AG09309 (cell line): ENCODE results near the gene SERTAD3.
"Not testable (repeated sequence)": the region's sequence is repeated elsewhere in the genome, so short reads cannot be mapped to it uniquely, and the experiment has no call there.

ENCODE experiments used
- DNase-seq: peaks from one replicate; pipeline ENCODE4 v3.0.0-alpha.2; 2010; ENCODE audit warnings: low read depth
- H3K4me3 ChIP-seq: 2 replicates; pipeline ENCODE4 v1.5.1; 2011; ENCODE audit warnings: mild to moderate bottlenecking, low read depth, low read length, moderate library complexity; ENCODE audit not compliant: control insufficient read depth
- CTCF ChIP-seq: IDR thresholded peaks from 2 replicates; pipeline ENCODE4 v1.5.1; 2011; ENCODE audit warnings: mild to moderate bottlenecking, low read depth, low read length, inconsistent platforms; ENCODE audit not compliant: insufficient read depth, control insufficient read depth; ENCODE audit errors: missing control alignments

Gene SERTAD3

DNA sequence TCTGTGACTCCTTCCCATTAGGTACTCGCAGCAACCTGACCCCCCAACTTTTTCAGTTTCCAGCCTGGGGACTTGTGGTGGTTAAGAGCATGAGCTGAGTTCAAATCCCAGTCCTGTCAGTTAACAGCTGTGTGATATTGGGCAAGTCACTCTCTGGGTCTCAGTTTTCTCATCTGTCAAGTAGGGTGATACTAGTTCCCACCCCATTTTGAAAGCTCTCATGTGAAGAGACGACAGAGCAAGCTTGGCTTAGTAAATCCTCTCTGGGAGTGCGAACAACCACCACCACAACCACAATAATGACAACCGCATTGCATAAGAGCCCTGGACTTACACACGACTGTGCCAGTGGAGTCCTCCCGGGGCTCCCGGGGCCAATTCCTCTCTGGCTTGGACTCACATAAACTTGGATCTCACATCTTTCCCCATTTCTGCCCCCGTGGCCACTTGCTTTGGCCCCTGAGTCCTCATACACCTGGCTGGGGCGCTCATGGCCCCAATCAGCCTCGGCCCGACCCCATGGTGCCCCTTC lies 21.0 kb upstream of the SERTAD3 start:
- TF ChIP-seq CTCF: no peak
- H3K4me3 ChIP-seq: peak overlapping the region; percentile 61
- peak; percentile 86 for DNase-seq

DNA sequence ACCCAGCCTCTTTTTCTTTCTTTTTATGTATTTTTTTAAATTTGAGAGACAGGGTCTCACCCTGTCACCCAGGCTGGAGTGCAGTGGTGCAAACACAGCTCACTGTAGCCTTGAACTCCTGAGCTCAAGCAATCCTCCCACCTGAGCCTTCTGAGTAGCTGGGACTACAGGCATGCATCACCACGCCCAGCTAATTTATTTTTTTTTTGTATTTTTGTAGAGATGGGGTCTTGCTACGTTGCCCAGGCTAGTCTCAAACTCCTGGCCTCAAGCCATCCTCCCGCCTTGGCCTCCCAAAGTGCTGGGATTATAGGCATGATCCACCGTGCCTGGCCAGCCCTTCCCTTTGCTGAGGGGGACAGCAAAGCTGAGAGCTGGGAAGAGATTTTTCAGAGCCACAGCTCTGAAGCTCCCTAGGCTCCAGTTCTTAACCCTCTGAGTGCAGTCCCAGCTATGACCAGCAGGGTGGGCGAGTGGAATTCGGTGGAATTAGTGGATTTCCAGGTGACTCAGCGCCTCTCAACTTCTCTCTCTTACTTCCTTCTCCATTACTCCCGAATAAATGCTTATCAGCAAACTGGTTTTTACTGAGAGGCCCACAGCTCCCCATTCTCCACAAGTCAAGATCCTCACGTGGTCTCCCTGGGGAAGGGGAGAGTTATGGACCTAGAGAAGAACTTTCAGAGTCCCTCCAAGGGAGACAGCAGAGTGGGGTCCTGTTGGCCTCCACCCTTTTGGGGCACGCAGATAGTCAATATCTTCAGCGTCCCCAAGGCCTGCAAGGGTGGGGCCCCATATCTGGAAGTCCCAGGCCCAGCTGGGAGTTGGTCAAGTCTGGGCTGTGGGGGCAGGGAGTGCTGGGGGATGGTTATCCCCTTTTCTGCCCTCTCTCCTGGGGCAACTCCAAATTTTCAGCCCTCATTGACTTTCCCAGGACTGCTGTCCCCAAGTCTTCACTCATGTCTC lies 20.2 kb upstream of the SERTAD3 start:
- TF ChIP-seq CTCF: peak; percentile 91
- peak; percentile 73 for DNase-seq
- H3K4me3 ChIP-seq: peak overlapping the region; percentile 61

- DNase-seq, H3K4me3 ChIP-seq: not testable (repeated sequence)
These were observed 19.5 kb upstream of the SERTAD3 start for GRCh38 chr19:40463587-40464037.

GRCh38 chr19:40461669-40462221 lies 17.6 kb upstream of the SERTAD3 start:
- H3K4me3 ChIP-seq: no peak overlapping the region
- no peak for DNase-seq
- no peak for TF ChIP-seq CTCF

GRCh38 chr19:40460185-40460584 lies 16.1 kb upstream of the SERTAD3 start:
- DNase-seq: no peak
- H3K4me3 ChIP-seq: no peak overlapping the region
- TF ChIP-seq CTCF: no peak

DNA sequence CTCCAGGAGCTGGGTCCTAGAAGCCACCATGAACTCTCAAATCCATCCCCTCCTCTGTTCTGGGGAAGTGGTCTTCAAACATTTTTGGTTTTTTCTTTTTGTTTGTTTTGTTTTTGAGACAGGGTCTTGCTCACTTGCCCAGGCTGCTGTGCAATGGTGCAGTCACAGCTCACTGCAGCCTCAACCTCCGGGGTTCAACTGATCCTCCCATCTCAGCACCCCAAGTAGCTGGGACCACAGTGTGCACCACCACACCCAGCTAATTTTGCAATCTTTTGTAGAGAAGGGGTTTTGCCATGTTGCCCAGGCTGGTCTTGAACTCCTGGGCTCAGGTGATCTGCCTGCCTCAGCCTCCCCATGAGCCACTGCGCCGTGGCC lies 14.5 kb upstream of the SERTAD3 start:
- DNase-seq: no peak
- no peak for TF ChIP-seq CTCF
- H3K4me3 ChIP-seq: no peak overlapping the region
